ENCODE data around the gene TPM1. TPM values are rescaled to one million over a fixed set of nuclear protein-coding genes. Genes with fewer than 3 reads are reported as not detected.

The TPM1 gene
- total RNA-seq, 1 donor from 2014 or later, result 498 TPM

DNA sequence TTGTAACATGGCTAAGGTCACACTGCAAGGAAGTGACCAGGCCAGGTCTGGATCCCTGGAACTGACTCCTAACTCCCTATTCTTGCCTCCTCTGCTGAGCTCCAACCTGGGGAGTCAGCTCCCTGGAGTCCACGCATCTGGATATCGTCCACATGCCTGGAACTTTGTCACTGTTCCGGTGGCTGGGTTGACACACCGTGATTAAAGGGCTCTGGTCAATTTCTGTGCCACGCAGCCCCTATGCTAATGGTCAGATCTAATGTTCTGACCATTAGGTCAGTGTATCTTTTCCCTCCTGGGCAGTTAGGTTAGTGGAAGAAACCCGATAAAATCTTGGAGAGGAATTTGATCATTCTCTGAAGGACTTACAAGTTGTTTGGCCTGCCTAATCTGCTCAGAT, 1.6 kb upstream of the TPM1 start:
- H3K27me3 ChIP-seq, result no peaks in the 10 kb centered on the region
- H3K27ac ChIP-seq, result peak overlapping the region; percentile 88
- H3K4me1 ChIP-seq, result peaks cover 17% of the 10 kb centered on the region
- H3K4me3 ChIP-seq, result peak overlapping the region in 1 of 2 donors; percentile 70
- no peaks in the 10 kb centered on the region for H3K36me3 ChIP-seq
- intact Hi-C loops (cut with DNase I), result loop anchor here (5.0 kb wide), 1 partner anchor 51 kb away; no protein-coding TSS in a partner anchor
- DNase-seq (ENCODE audit: extremely low spot score in 2 of 2), result no peak
- H3K9me3 ChIP-seq, result no peaks in the 10 kb centered on the region
- TF ChIP-seq, protein P1, sequence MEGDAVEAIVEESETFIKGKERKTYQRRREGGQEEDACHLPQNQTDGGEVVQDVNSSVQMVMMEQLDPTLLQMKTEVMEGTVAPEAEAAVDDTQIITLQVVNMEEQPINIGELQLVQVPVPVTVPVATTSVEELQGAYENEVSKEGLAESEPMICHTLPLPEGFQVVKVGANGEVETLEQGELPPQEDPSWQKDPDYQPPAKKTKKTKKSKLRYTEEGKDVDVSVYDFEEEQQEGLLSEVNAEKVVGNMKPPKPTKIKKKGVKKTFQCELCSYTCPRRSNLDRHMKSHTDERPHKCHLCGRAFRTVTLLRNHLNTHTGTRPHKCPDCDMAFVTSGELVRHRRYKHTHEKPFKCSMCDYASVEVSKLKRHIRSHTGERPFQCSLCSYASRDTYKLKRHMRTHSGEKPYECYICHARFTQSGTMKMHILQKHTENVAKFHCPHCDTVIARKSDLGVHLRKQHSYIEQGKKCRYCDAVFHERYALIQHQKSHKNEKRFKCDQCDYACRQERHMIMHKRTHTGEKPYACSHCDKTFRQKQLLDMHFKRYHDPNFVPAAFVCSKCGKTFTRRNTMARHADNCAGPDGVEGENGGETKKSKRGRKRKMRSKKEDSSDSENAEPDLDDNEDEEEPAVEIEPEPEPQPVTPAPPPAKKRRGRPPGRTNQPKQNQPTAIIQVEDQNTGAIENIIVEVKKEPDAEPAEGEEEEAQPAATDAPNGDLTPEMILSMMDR (IDR thresholded peaks at IDR 0.05), result no peak
- TF ChIP-seq POLR2A (IDR thresholded peaks at IDR 0.05), result no peak
- no peak for TF ChIP-seq POLR2AphosphoS5 (IDR thresholded peaks at IDR 0.05; ENCODE audit: insufficient read depth in 1 of 2, low read depth in 1 of 2)

DNA sequence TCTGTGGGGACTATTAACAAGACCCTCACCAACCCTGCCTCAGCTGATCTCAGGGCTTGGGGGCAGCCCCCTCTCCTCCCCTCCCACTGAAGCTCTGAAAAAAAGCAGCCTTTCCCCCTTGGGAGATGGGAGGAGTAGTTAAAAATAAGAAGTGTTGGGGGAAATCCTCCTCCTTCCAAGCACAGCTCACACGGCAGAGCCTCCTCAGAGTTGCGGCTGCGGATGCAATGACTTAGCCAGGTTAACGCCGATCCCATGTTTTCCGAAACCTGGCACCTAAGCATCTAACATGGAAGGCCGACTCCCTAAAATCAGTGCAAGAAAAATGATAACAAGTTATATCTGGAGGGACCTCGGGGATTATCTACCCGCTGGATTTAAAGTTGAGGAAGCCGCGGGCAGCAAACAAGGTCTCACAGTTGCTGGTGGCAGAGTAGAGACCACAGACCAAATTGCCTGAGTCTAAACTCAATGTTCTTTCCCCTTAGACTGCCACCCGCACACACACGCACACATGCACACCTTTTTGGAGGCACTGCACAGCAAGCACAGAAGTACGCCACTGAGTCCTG, 1.1 kb upstream of the TPM1 start:
- Histone ChIP-seq H3K9me3 (no peaks in the 10 kb centered on the region), H3K4me1 (peaks cover 17% of the 10 kb centered on the region), H3K27ac (peak overlapping the region; percentile 88), H3K36me3 (no peaks in the 10 kb centered on the region), H3K4me3 (peak overlapping the region; percentile 70 to 77), H3K27me3 (no peaks in the 10 kb centered on the region)
- TF ChIP-seq, protein P1 (IDR thresholded peaks at IDR 0.05), result no peak
- TF ChIP-seq POLR2A (IDR thresholded peaks at IDR 0.05) (no peak), POLR2AphosphoS5 (IDR thresholded peaks at IDR 0.05; ENCODE audit: insufficient read depth in 1 of 2, low read depth in 1 of 2) (no peak)
- intact Hi-C loops (cut with DNase I), result loop anchor here (5.0 kb wide), 1 partner anchor 51 kb away; no protein-coding TSS in a partner anchor
- no peak for DNase-seq (ENCODE audit: extremely low spot score in 2 of 2)

DNA sequence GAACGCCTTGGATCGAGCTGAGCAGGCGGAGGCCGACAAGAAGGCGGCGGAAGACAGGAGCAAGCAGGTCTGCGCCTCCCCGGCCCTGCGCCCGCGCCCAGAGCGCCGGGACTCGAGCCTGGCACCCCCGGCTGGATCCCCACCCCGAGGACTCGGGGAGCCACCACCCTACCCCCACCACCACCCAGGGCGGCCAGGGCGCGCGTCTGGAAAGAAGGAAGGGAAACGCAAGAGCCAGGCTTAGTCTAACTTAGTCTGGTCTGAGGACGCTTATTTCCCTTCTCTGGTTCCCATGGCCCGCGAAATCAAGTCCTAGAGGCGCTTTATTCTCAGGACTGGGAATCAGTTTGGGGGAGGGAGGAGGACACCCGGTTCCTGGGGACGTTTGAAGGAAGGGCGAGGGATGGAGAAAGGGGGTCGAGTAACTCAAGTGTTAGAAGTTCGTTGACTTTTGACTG, 359 bp downstream of the TPM1 start:
- H3K27ac ChIP-seq, result peak overlapping the region; percentile 86
- H3K4me1 ChIP-seq, result peaks cover 17% of the 10 kb centered on the region
- no peaks in the 10 kb centered on the region for H3K36me3 ChIP-seq
- no peaks in the 10 kb centered on the region for H3K27me3 ChIP-seq
- TF ChIP-seq, protein P1 (IDR thresholded peaks at IDR 0.05), result no peak
- no peak for TF ChIP-seq POLR2A (IDR thresholded peaks at IDR 0.05)
- no peak for TF ChIP-seq POLR2AphosphoS5 (IDR thresholded peaks at IDR 0.05; ENCODE audit: insufficient read depth in 1 of 2, low read depth in 1 of 2)
- intact Hi-C loops (cut with DNase I), result loop anchor here (5.0 kb wide), 1 partner anchor 49 kb away; no protein-coding TSS in a partner anchor
- no peak for DNase-seq (ENCODE audit: extremely low spot score in 2 of 2)
- H3K4me3 ChIP-seq, result peak overlapping the region; percentile 70 to 77
- H3K9me3 ChIP-seq, result no peaks in the 10 kb centered on the region

DNA sequence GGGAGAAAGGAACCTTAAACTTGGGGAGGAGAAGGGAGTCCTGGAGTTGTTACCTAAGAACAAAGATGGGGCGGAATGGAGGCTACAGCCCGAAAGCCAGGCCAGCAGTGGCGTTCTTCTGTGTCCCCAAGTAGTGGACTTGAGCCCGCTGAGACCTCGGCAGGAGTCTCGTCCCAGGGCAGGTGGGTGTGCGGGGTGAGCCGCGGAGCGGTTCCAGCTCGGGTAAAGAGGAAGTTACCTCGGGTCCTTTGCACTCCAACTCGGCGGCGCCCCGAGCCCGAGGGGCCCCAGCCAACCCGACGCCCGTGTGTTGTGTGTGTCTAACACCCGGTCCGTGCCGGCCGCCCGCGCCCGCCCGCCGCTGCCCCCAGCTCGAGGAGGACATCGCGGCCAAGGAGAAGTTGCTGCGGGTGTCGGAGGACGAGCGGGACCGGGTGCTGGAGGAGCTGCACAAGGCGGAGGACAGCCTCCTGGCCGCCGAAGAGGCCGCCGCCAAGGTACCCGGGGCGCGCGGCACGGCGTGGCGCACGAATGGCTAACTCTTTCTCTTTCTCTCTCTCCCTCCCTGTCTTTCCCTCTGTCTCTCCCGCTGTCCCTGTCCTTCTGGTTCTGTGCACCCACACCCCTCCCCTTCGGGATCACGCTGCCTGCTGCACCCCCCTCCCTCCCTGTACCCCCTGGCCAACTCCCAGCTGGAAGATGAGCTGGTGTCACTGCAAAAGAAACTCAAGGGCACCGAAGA, 959 bp downstream of the TPM1 start:
- Histone ChIP-seq H3K9me3 (no peaks in the 10 kb centered on the region), H3K4me1 (peaks cover 17% of the 10 kb centered on the region), H3K27ac (peak overlapping the region; percentile 86), H3K27me3 (no peaks in the 10 kb centered on the region), H3K4me3 (peak overlapping the region; percentile 70 to 77), H3K36me3 (no peaks in the 10 kb centered on the region)
- DNase-seq (ENCODE audit: extremely low spot score in 2 of 2), result no peak
- intact Hi-C loops (cut with DNase I), result loop anchor here (5.0 kb wide), 1 partner anchor 49 kb away; no protein-coding TSS in a partner anchor
- TF ChIP-seq POLR2AphosphoS5 (IDR thresholded peaks at IDR 0.05; ENCODE audit: insufficient read depth in 1 of 2, low read depth in 1 of 2), result peak in 1 of 2 donors; percentile 56
- TF ChIP-seq, protein P1 (IDR thresholded peaks at IDR 0.05), result no peak

Measured in vagina (tissue), 2 donors.